ENCODE data around the gene KANTR.

Gene KANTR

GRCh38 chrX:53056292-53056691 is 37.6 kb upstream of the KANTR start:
- H3K4me2 ChIP-seq: no peak overlapping the region
- H3K27me3 ChIP-seq: peaks cover 0 to 5% (median 0%) of the 10 kb centered on the region in 11 experiments; a peak in 5 of 22 replicates
- H4K20me1 ChIP-seq: peaks cover 0 to 19% (median under 1%) of the 10 kb centered on the region in 11 experiments; a peak in 6 of 22 replicates
- peaks cover 0 to 6% (median under 1%) of the 10 kb centered on the region in 10 experiments; a peak in 6 of 20 replicates for H3K4me1 ChIP-seq
- no peaks in the 10 kb centered on the region for H3K36me3 ChIP-seq
- no peaks in the 10 kb centered on the region for H3K9me3 ChIP-seq (replicated peaks in 1 of 11)
- no peak for TF ChIP-seq Cebpa-rat (IDR thresholded peaks at IDR 0.05)
- H3K4me3 ChIP-seq: no peak overlapping the region
- no peak overlapping the region for H3K27ac ChIP-seq
- H3K9ac ChIP-seq: no peak overlapping the region

DNA sequence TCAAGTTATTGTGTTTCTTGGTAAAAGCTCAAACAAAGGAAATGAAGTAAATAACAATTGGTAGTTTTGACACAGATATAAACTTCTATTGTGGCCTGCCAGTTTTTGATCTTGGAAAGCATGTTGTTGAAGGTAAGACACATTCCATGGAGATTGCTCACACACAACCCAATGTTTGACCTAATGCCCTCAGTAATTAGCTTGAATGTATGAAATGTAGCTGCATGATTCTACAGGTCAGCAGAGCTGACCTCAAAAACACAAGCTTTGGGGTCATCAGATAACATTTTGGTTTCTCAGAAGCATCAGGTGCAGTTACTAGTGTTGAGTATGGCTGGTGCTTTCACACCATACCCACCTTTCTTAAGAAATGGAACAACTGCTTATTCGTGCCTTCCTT is 28.8 kb upstream of the KANTR start:
- Histone ChIP-seq H3K27ac (no peak overlapping the region), H3K36me3 (no peaks in the 10 kb centered on the region), H3K4me2 (no peak overlapping the region)

GRCh38 chrX:53071064-53071463 is 22.9 kb upstream of the KANTR start:
- Histone ChIP-seq H4K20me1 (peaks cover 0 to 14% (median 0%) of the 10 kb centered on the region in 11 experiments; a peak in 5 of 22 replicates), H3K27me3 (peaks cover 18 to 45% (median 31%) of the 10 kb centered on the region in 11 experiments; a peak in 20 of 22 replicates), H3K4me1 (peaks cover 0 to 16% (median 11%) of the 10 kb centered on the region in 10 experiments; a peak in 16 of 20 replicates), H3K4me3 (no peak overlapping the region), H3K36me3 (no peaks in the 10 kb centered on the region), H3K27ac (no peak overlapping the region), H3K4me2 (no peak overlapping the region), H3K9ac (no peak overlapping the region), H3K9me3 (replicated peaks in 1 of 11) (no peaks in the 10 kb centered on the region)
- TF ChIP-seq Cebpa-rat (IDR thresholded peaks at IDR 0.05): no peak

More for the DNA sequence above, 28.8 kb upstream of the KANTR start:
- H3K4me3 ChIP-seq: no peak overlapping the region
- no peak for TF ChIP-seq Cebpa-rat (IDR thresholded peaks at IDR 0.05)
- peaks cover 0 to 7% (median 0%) of the 10 kb centered on the region in 11 experiments; a peak in 2 of 22 replicates for H4K20me1 ChIP-seq
- H3K9me3 ChIP-seq (replicated peaks in 1 of 11): no peaks in the 10 kb centered on the region
- no peak overlapping the region for H3K9ac ChIP-seq
- peaks cover 0 to 10% (median 0%) of the 10 kb centered on the region in 10 experiments; a peak in 6 of 20 replicates for H3K4me1 ChIP-seq
- H3K27me3 ChIP-seq: peaks cover 16 to 66% (median 51%) of the 10 kb centered on the region in 11 experiments

DNA sequence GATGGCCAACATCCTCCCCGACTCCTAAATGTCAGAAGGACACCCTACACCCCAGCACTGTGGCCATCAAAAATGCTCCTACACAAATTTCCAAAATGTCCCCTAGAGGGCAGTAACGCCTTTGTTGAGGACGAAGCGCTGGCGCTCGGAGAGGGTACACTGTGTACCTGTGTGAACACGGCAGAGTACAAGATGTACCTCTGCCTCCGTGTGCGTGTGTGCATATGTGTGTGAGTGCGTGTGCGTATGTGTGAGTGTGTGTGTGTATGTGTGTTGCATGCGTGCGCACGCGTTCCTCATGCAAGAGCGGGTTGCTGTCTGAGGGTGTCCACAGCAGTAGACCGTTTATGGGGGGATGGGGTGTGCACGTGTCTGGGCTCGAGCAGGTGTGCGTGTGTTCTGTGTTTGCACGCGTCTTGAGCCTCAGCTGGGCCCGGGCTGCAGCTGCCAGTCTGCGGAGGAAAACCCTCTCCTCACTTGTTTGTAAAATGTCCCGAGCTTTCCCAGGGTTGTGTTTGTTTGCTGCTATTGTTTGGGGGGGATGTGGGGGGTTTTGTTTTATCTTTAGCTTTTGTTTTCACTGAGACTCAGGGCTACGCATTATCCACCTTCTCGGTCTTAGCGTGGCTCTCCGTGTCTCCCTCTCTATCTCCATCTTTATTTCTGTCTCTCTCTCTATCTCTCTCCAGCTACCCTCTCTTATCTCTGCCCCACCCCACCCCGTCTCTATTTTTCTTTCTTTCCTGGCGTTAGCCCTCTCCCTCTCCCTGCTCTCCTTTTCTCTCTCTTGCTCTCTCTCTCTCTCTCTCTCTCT is 22.1 kb upstream of the KANTR start:
- Histone ChIP-seq H3K4me2 (peak overlapping the region; percentile 69 to 95 (median 85)), H4K20me1 (peaks cover 0 to 14% (median 0%) of the 10 kb centered on the region in 11 experiments; a peak in 5 of 22 replicates), H3K36me3 (no peaks in the 10 kb centered on the region), H3K4me1 (peaks cover 0 to 16% (median 11%) of the 10 kb centered on the region in 10 experiments; a peak in 16 of 20 replicates), H3K9me3 (replicated peaks in 1 of 11) (no peaks in the 10 kb centered on the region), H3K27me3 (peaks cover 18 to 44% (median 29%) of the 10 kb centered on the region in 11 experiments; a peak in 20 of 22 replicates), H3K9ac (peak overlapping the region; percentile 58 to 70 (median 65); a peak in 20 of 22 replicates), H3K27ac (peak overlapping the region in 9 of 11 experiments; percentile 8 to 61 (median 54); a peak in 14 of 22 replicates), H3K4me3 (peak overlapping the region; percentile 51 to 68 (median 62))
- no peak for TF ChIP-seq Cebpa-rat (IDR thresholded peaks at IDR 0.05)

- no peak for TF ChIP-seq Cebpa-rat (IDR thresholded peaks at IDR 0.05)
- Histone ChIP-seq H3K36me3 (no peaks in the 10 kb centered on the region), H3K9ac (peak overlapping the region; percentile 58 to 70 (median 65); a peak in 21 of 22 replicates), H3K4me3 (peak overlapping the region; percentile 51 to 68 (median 62)), H3K27me3 (peaks cover 16 to 47% (median 30%) of the 10 kb centered on the region in 11 experiments; a peak in 19 of 22 replicates), H3K27ac (peak overlapping the region in 10 of 11 experiments; percentile 8 to 61 (median 48); a peak in 16 of 22 replicates), H4K20me1 (peaks cover 0 to 14% (median 0%) of the 10 kb centered on the region in 11 experiments; a peak in 5 of 22 replicates), H3K4me2 (peak overlapping the region; percentile 69 to 95 (median 85)), H3K9me3 (replicated peaks in 1 of 11) (no peaks in the 10 kb centered on the region), H3K4me1 (peaks cover 0 to 16% (median 11%) of the 10 kb centered on the region in 10 experiments; a peak in 16 of 20 replicates)
Observed at GRCh38 chrX:53072418-53073114, 21.4 kb upstream of the KANTR start.

- Histone ChIP-seq H3K4me1 (peaks cover 0 to 16% (median 11%) of the 10 kb centered on the region in 10 experiments; a peak in 16 of 20 replicates), H3K4me2 (peak overlapping the region; percentile 69 to 95 (median 85)), H3K27ac (peak overlapping the region in 9 of 11 experiments; percentile 8 to 61 (median 54); a peak in 13 of 22 replicates), H3K27me3 (peaks cover 18 to 53% (median 36%) of the 10 kb centered on the region in 11 experiments; a peak in 19 of 22 replicates), H3K36me3 (no peaks in the 10 kb centered on the region), H3K9me3 (replicated peaks in 1 of 11) (no peaks in the 10 kb centered on the region), H4K20me1 (peaks cover 0 to 14% (median 0%) of the 10 kb centered on the region in 11 experiments; a peak in 5 of 22 replicates), H3K9ac (peak overlapping the region; percentile 58 to 70 (median 65); a peak in 20 of 22 replicates), H3K4me3 (peak overlapping the region; percentile 51 to 68 (median 62); a peak in 17 of 20 replicates)
- no peak for TF ChIP-seq Cebpa-rat (IDR thresholded peaks at IDR 0.05)
Observed at GRCh38 chrX:53073115-53073586, 20.8 kb upstream of the KANTR start.

- Histone ChIP-seq H3K4me2 (no peak overlapping the region), H3K27me3 (peaks cover 18 to 69% (median 48%) of the 10 kb centered on the region in 11 experiments; a peak in 20 of 22 replicates), H3K9me3 (replicated peaks in 1 of 11) (no peaks in the 10 kb centered on the region), H3K36me3 (no peaks in the 10 kb centered on the region), H3K4me3 (no peak overlapping the region), H3K9ac (no peak overlapping the region), H4K20me1 (peaks cover 0 to 14% (median 0%) of the 10 kb centered on the region in 11 experiments; a peak in 5 of 22 replicates), H3K27ac (no peak overlapping the region), H3K4me1 (peaks cover 0 to 16% (median 11%) of the 10 kb centered on the region in 10 experiments; a peak in 16 of 20 replicates)
- no peak for TF ChIP-seq Cebpa-rat (IDR thresholded peaks at IDR 0.05)
Observed at GRCh38 chrX:53075011-53075410, 18.9 kb upstream of the KANTR start.

- Histone ChIP-seq H3K4me1 (peaks cover 0 to 22% (median 16%) of the 10 kb centered on the region in 10 experiments; a peak in 16 of 20 replicates), H3K4me2 (no peak overlapping the region), H3K9me3 (replicated peaks in 1 of 11) (no peaks in the 10 kb centered on the region), H3K4me3 (no peak overlapping the region), H3K27me3 (peaks cover 18 to 69% (median 48%) of the 10 kb centered on the region in 11 experiments; a peak in 20 of 22 replicates), H4K20me1 (peaks cover 0 to 14% (median 0%) of the 10 kb centered on the region in 11 experiments; a peak in 5 of 22 replicates), H3K9ac (no peak overlapping the region), H3K36me3 (no peaks in the 10 kb centered on the region), H3K27ac (no peak overlapping the region)
- TF ChIP-seq Cebpa-rat (IDR thresholded peaks at IDR 0.05): no peak
Observed at GRCh38 chrX:53076671-53077070, 17.3 kb upstream of the KANTR start.
